GM12875 (cell line): ENCODE results near the gene CPM.

Experiments
- H3K4me3 ChIP-seq: one replicate; pipeline ENCODE4 v1.5.1; 2011; ENCODE audit warnings: low read depth, low read length, control low read depth
- TF ChIP-seq, protein P1 (sequence below): IDR thresholded peaks from 2 replicates; pipeline ENCODE4 v1.5.1; 2011; ENCODE audit warnings: low read depth, mild to moderate bottlenecking, control low read depth, inconsistent platforms, low read length, moderate library complexity, borderline replicate concordance; ENCODE audit not compliant: insufficient read depth

The CPM gene

DNA sequence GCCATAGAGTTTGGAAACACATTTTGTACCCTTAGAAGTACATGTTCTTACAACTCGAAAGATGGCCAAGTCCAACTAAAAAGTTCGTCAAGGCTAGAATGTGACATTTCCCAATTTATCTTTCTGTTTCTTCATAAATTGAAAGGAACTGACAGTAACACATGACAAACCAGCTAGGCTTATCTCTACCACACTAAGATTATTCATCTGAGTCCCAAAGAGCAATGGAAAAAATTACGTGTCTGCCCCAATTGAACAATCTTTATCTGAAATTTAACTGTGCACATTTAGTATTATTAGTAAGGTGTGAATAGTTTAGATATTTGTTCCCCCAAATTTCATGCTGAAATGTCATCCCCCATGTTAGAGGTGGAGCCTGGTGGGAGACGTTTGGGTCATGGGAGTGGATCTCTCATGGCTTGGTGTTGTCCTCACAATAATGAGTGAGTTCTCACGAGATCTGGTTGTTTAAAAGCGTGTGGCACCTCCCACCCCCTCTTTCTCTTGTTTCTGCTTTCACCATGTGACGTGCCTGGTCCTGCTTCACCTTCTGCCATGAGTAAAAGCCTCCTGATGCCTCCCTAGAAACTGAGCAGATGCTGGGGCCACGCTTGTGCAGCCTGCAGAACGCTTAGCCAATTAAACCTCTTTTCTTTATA is 13.3 kb downstream of the CPM start:
- H3K4me3 ChIP-seq, result no peak overlapping the region
- TF ChIP-seq, protein P1, sequence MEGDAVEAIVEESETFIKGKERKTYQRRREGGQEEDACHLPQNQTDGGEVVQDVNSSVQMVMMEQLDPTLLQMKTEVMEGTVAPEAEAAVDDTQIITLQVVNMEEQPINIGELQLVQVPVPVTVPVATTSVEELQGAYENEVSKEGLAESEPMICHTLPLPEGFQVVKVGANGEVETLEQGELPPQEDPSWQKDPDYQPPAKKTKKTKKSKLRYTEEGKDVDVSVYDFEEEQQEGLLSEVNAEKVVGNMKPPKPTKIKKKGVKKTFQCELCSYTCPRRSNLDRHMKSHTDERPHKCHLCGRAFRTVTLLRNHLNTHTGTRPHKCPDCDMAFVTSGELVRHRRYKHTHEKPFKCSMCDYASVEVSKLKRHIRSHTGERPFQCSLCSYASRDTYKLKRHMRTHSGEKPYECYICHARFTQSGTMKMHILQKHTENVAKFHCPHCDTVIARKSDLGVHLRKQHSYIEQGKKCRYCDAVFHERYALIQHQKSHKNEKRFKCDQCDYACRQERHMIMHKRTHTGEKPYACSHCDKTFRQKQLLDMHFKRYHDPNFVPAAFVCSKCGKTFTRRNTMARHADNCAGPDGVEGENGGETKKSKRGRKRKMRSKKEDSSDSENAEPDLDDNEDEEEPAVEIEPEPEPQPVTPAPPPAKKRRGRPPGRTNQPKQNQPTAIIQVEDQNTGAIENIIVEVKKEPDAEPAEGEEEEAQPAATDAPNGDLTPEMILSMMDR, result no peak

DNA sequence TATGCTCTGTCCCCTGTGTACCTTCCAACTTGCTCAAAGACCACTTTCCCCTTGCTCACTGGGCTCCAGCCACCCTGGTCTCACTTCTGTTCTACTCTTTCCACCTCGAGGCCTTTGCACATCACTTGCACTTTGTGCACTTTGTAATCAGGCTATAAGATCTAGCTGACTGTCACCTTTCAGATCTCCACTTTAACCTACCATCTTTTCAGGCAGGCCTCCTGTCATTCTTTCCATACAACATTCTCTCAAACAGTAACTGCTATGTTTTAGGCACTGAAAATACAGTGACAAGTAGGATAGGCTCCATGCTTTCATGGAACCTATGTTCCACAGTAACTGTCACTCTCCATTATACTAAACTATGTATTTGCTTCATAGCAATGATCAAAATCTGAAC is 14.0 kb downstream of the CPM start:
- TF ChIP-seq, protein P1, result no peak
- H3K4me3 ChIP-seq, result no peak overlapping the region

DNA sequence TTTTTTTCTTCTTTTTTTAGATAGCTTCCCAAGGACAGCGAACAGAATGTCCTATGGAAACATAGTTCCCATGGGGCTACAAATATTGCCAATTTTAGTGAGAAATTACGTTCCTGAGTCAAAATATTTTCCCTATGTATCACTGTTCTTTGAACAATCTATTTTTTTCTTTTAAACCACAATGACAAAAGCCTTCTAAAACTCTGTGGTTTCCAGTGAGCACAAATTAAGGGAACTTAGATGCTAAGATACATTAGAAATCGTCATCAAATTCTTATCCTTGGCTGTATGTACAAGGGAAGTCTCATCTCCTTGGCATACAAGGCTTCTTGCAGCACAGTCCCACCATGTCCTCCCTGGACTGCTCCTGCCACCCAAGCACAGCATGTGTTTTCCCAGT is 17.9 kb downstream of the CPM start:
- H3K4me3 ChIP-seq, result no peak overlapping the region
- TF ChIP-seq, protein P1, result no peak

DNA sequence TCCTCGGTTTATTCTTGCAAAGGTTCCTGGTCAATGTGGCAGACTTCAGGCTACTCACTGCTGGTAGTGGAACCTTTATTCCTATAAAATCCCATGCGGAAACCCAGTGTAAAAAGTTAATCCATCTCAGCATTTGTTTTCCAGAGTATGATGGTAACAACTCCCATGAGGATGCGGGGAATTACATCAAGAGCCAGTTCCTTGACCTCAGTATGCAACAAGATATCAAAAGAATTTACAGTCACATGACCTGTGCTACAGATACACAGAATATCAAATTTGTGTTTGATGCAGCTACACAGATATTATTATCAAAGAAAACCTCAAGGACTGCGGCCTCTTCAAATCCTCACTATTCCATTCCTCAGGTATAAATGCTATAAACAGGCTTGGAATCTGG is 19.3 kb downstream of the CPM start:
- TF ChIP-seq, protein P1, result no peak
- no peak overlapping the region for H3K4me3 ChIP-seq

DNA sequence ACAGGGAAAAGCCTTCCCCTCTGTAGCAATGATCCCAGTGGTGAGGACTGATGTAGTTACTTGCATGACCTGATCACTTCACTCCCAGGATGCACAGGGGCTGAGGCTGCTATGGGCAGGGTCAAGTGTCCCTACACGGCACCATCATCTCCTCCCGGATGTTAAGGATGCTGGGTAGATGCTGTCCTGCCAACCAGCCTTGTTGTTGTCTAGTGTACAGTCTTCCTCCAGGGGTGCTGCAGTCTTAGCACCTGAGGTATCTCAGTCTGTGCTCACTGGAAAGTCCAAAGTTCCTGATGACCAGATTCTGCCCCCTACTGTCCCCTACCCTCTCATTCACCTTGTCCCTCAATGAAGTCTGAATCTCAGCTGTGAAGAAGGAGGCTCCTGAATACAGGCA is 20.1 kb downstream of the CPM start:
- TF ChIP-seq, protein P1, result no peak
- no peak overlapping the region for H3K4me3 ChIP-seq

DNA sequence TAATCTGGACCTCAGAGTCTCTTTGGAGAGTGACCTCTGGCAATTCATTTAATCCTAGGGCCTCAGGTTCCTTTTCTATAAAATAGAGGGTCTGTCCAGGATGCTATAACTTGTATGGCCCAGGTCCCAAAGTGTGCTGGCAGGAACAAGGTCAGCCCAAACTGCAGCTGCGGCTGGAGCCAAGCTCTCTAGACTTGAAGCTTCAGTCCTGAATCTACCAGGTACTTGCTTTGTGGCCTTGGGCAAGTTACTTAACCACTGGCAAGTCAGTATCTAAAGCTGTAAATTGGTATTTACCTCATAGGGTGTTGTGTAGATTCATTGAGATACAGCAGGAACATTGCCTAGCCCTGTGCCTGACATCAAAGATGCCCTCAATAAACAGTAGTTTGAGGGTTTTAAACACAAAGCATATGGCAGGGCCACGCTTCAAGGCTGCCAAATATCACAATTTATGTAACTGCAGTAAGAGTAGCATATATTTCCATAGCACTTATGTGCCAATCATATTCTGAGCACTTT is 21.7 kb downstream of the CPM start:
- H3K4me3 ChIP-seq, result no peak overlapping the region
- TF ChIP-seq, protein P1, result no peak

DNA sequence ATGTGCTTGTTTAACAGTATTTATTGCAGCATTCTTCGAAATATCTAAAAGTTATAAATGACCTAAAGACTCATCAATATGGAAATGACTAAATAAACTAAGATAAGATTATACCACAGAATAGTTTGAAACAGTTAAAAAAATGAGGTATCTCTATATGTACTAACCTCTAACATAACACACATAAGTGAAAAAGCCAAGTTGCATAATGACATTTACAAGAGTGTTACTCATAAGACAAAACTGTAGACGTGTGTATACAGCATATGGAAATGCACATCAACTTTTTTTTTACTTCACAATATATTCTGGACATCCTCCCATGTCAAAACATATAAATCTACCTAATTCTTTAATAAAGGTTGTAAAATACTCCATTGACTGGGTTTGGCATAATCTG is 22.8 kb downstream of the CPM start:
- H3K4me3 ChIP-seq, result no peak overlapping the region
- TF ChIP-seq, protein P1, result no peak
